Fibroblast of villous mesenchyme (primary cell): Measurements from ENCODE around the gene SUFU. TPM values are rescaled to one million over a fixed set of nuclear protein-coding genes. Genes with fewer than 3 reads are reported as not detected.

Experiments
- DNase-seq: peaks from one replicate; pipeline ENCODE4 v3.0.0-alpha.2; 2010; ENCODE audit warnings: low read depth
- H3K4me3 ChIP-seq: 2 replicates; pipeline ENCODE4 v1.5.1; 2011; ENCODE audit warnings: low read depth, mild to moderate bottlenecking, low read length
- CTCF ChIP-seq: IDR thresholded peaks from 2 replicates; pipeline ENCODE4 v1.5.1; 2012; ENCODE audit warnings: low read depth, mild to moderate bottlenecking, low read length; ENCODE audit not compliant: insufficient read depth
- total RNA-seq: library from RNA; depleted of rRNA; stranded (reverse); fragments of >200 nt; gene quantifications from 2 replicates; pipeline ENCODE4 v1.2.3, GENCODE V29; 2012

The SUFU gene
- total RNA-seq, 1 donor = 3.9 TPM

- no peak for DNase-seq
- no peak for TF ChIP-seq CTCF
- no peak overlapping the region for H3K4me3 ChIP-seq
Measured at GRCh38 chr10:102624751-102625645, 121.2 kb downstream of the SUFU start.

- H3K4me3 ChIP-seq = no peak overlapping the region
- TF ChIP-seq CTCF = no peak
Measured at GRCh38 chr10:102626026-102626685, 122.4 kb downstream of the SUFU start.

GRCh38 chr10:102627291-102627735 is 123.5 kb downstream of the SUFU start:
- DNase-seq = no peak
- H3K4me3 ChIP-seq = no peak overlapping the region
- TF ChIP-seq CTCF = no peak

More at GRCh38 chr10:102626026-102626685, 122.4 kb downstream of the SUFU start:
- no peak for DNase-seq

GRCh38 chr10:102627736-102628293 is 124.0 kb downstream of the SUFU start:
- peak; percentile 67 for DNase-seq
- H3K4me3 ChIP-seq = no peak overlapping the region
- no peak for TF ChIP-seq CTCF

GRCh38 chr10:102628451-102628911 is 124.7 kb downstream of the SUFU start:
- peak; percentile 58 for DNase-seq
- TF ChIP-seq CTCF = peak; percentile 23
- no peak overlapping the region for H3K4me3 ChIP-seq

GRCh38 chr10:102629661-102630614 is 126.2 kb downstream of the SUFU start:
- peak; percentile 85 for DNase-seq
- TF ChIP-seq CTCF = no peak
- H3K4me3 ChIP-seq = no peak overlapping the region
